GM18907 (cell line): Measurements from ENCODE around the gene STARD3NL.

Experiments used
- ATAC-seq: cut with Tn5 transposase; IDR thresholded peaks from one replicate; pipeline ENCODE4 v1.9.1; 2021; ENCODE audit warnings: mild to moderate bottlenecking, moderate library complexity; ENCODE audit not compliant: unreplicated experiment

STARD3NL gene

DNA sequence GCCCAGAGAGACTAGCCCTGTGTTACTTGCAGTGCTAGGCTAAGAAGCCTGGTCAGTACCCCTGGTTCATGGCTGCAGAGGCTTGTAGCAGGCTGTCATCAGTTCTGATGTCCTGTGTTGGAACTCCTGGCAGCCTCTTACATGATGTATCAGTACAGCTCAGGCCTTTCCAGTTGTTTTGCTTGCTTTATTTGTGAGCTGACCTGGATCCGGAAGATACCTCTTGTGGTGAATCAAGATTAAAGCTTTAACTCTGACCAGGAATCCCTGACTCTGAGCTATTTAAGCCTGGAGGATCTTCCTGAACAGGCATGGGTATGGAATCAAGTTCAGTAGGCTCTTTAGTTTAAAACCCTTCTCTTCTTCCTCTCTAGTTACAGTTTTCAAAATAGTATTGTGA is 4.4 kb downstream of the STARD3NL start:
- no peak for ATAC-seq

DNA sequence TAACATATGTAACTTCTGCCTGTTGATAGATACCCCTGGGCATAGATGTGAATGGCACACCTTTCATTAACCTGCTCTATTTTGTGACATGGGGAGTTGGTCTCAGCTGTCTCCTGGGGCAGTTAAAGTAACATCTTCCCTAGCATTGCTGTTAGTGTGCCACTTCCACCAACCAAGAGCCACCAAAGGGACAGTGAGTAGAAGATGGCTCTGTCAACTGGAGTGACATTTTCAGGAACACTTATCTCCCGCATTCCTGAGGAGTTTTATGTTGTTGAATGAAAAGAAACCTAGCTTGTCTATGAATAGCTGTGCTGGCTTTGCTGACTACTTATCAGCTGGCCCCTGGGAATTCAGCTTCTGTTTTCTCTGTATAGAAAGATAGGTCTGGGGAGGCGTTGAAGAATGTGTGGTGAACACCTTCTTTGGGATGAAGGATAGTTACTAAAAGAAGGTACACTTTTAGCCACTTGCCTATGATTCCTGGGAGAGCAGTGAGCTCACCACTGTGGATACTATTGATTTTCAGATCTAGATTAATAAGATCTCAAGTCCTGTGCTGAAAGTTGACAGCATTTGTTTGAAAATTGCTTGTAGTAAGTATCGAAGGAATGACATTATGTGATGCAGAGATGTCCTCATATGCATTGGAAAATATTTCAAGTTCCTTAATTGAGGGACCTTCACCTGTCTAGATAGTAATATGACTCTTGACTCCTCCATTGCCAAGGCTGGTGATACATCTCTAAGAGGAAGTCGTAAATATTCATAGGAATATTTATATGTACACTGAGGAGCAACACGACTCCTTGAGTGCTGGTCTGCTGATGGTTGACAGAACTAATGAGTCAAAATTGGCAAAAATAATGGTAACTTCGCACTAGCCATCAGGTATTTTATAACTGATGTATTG is 7.6 kb downstream of the STARD3NL start:
- ATAC-seq = no peak

DNA sequence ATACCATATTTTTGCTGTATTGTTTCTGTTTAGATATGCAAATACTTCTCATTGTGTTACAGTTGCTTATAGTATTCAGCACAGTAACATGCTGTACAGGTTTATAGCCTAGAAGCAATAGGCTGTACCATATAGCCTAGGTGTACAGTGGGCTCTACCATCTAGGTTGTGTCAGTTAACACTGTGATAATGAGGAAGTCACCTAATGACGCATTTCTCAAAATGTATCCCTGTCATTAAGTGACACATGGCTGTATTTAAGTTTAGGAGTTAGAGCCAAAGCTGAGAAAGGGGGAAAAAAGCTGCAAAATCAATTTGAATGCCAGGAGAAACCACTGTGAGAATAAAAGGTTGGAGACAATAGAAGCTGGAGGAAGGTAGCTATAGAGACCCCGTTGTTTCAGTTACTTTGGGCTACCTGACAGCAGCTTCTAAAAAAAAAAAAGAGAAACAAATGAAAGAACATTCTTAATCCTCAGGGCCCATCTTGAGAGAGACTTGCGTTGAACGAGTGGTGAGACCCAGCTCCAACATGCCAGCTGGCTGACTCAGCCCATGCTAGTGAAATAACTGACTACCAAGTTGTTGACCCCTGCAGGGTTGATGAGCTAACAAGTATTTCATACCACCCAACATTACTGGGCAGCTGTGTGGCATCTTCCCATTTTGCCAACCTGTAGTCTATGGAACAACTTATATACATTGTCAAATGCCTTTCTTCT is 8.7 kb downstream of the STARD3NL start:
- ATAC-seq = no peak

DNA sequence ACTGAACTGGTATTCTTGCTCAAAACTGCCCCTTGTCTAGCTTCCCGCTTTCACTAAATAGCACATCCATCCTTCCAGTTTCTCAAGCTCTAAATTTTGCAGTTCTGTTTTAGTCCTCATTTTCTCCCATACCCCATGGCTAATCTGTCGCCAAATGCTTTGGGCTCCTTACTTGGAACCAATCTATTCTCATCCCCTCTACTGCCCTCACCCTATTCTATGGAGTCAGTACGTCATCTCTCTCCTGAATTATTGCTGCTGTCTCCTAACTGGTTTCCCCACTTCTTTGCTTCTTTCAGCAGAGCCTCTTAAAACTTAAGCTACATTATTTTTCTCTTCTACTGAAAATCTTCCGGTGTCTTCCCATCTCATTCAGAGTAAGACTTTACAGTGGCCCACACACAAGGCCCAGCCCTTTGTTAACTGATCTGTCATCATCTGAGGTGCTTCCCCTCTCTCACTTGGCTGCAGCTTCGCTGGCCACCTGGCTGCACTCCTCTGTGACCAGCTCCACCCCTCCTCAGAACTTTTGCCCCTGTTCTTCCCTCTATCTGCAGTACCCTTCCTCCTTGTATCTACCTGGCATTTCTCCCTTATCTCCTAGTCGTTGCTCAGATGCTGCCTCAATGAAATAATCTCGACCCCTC is 9.9 kb downstream of the STARD3NL start:
- peak; percentile 95 for ATAC-seq

DNA sequence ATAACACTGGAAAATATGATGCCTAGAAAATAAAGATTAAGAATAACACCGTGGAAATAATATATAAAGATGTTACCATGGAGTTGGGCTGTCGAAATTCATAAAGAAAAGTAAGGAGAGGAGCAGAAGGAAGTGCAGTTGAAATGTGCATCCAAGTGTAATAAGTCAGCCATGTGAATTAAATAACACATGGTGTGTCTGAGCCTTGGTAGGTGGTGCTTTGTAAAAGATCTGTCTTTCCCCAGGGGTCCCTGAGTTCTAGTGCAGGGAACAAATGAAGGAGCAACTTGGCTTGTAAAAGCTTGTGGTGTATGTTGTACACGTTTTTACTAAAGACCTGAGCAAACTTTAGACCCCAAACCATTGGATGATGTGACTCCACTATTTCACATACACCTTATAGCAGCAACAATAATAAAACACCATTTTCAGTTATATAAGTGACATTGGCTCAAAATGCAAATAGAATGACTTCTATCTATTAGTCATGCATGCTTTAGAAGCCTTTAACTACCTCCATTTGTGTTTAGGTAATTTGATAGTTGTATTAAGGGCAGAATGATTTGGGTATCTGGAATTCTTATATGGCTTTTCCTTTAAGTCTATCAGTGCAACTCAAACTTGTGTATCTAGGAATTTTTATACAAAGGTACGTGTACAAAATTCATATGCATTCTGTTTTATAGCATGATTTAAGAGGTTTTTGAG is 11.3 kb downstream of the STARD3NL start:
- no peak for ATAC-seq

DNA sequence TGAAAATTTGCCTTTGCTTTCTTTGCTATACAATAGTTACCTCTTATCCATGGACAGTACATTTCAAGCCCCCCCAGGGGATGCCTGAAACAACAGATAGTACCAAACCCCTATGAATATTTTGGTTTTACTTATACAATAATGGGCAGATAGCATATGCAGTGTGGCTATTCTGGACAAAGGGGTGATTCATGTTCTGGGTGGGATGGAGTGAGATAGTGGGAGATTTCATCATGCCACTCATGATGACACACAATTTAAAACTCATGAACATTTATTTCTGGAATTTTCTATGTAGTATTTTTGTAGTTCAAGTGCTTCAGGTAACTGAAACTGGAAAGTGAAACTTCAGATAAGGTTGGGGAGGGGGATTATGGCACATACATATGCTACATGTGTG is 12.0 kb downstream of the STARD3NL start:
- ATAC-seq = no peak

DNA sequence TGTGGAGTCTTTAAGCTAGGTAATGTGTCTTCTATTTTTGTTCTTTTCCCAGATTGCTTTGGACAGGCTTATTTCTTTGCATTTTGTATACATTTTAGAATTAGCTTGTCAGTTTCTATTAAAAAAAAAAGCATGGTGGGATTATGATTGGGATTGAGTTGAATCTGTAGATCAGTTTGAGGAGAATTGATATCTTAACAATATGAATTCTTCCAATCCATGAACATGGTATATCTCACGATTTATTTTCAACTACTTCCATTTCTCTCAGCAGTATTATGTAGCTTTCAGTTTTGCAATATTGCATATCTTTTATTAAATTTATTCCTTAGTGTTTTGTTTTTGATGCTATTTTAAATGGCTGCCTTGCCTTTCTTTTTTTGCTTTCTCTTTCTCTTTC is 13.7 kb downstream of the STARD3NL start:
- ATAC-seq = no peak

DNA sequence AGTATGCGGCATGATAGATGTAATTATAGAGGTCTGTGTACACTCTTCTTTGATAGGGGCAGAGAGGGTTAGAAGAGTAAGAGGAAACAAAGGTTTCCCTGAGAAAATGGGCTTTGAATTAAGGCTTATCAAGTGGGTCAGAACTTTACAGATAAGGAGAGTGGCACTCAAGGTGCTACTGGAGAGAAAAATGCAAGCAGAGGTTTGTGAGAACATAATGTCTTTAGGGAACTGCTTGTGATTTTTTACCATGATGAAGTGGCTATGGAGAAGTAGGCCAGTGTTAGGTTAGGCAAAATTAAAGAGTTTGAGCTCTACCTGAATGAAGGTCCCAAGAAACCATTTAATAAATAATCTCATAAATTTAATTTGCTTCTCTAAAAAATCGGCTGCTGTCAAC is 14.3 kb downstream of the STARD3NL start:
- no peak for ATAC-seq

DNA sequence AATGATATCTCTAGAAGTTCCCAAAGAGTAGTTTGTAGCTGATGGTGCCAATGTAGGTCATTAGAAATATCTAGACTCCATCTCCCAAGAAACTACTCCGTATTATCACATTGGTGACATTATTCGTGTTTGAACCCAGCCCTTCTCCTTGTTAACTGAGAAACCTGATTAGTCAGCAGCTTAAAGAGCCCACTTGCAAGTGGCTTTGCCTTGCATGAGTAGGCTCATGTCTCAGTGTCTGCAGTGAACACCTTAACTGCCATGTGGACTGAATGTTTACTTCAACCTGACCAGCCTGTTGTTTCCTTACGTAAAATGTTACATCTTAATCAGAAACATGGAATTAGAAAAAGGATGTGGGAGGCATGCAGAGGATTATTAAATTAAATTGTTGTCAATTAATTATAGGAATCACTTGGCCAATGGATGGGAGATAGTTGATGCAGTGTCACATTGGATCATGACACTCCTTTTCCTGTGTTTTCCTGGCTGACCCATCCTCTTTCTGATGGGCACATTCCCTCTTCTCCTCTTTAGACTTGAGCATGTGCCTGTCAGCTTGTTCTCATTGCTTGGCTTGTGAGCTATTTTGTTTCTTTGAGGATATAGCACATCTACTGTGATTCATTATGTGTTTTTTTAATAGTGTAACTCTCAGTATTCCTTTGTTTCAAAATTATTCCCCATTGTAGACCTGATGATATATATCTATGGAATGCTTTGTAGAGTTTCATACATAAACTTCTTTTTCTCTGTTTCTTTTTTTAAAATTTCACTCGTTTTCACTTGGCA is 18.0 kb downstream of the STARD3NL start:
- no peak for ATAC-seq

DNA sequence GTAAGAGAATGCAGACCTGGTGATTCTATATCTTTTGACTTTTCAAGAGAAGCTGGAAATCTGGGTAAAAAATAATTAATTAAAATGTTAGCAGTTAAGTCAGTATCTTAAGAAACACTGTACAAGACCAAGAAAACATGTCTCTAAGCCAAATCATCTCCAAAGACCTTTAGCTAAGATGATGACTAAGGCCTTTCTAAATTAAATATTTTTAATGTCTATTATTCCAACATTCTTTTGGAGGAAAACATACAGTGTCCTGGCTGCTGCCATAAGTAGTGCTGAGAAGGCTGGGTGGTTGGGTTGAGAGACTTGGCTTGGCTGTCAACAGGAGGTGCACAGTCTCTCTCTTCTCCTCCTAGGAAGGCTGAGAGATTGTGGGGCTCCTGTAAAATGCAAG is 20.3 kb downstream of the STARD3NL start:
- no peak for ATAC-seq

DNA sequence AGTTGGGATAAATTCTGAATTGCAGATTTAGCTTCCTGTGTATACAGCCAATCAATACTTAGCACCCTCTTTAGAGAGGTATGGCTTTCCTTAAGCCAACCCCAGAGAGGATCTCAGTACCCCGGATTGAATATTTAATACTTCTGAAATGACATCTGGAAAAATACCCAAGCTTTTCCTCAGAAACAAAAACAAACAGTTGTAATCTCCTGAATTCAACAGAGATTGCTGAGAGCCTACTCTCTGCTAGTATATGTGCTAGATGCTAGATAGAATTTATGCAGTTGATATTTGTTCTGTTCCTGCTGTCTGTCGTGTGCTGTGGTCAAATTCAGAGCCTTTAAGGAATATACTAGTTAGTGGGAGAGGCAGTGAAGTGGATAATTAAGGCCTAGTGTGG is 21.1 kb downstream of the STARD3NL start:
- no peak for ATAC-seq

DNA sequence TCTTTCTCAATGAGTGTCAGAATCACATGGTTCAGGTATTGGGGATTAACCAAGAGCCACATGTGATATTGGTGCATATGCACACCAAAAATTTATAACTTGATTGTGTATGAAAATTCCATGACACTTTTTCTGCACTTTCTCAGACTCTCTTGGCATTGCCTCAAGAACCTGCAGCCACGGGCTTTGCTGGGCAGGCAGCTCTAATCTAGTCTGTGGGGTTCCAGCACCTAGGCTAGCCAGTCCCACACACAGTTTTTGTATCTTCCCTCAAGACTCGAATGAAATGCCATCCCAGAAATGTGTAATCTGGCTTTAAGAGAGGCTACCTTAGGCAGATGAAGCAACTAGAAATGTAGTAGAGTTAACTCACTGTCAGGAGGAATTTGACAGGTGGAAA is 21.7 kb downstream of the STARD3NL start:
- no peak for ATAC-seq

DNA sequence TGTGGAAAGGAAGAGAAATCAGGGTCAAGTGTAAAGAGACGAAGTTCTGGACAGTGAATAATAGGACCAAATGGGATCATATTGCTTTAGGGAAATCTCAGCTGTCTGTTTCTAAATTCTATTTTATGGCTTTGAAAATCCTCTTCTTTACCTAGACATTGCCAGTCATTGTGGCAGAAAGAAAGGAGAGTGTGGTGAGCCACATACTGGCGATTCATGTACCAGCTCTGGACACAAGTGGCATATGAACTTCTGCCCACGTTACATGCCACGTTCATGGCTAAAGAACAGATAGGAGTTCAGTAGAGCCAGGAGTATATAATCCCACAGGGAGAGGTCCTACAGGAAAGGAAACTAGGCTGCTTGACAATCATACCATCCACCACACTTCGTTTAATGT is 28.0 kb downstream of the STARD3NL start:
- no peak for ATAC-seq

DNA sequence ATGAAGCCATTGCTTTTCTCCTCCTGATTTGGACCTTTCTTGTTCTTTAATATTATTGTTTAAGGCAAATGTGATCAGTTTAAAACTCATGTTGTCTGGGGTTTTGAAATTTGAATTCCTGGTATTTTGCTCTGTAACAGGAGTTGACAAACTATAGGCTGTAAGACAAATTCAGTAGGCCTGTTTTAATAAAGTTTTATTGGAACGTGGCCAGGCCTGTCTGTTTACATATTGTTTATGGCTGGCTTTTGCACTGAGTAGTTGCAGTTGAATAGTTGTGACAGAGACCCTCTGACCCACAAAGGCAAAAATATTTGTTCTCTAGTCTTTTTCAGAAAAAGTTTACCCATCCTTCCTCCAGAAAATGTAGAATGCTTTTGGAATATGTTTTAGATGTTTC is 29.8 kb downstream of the STARD3NL start:
- no peak for ATAC-seq

DNA sequence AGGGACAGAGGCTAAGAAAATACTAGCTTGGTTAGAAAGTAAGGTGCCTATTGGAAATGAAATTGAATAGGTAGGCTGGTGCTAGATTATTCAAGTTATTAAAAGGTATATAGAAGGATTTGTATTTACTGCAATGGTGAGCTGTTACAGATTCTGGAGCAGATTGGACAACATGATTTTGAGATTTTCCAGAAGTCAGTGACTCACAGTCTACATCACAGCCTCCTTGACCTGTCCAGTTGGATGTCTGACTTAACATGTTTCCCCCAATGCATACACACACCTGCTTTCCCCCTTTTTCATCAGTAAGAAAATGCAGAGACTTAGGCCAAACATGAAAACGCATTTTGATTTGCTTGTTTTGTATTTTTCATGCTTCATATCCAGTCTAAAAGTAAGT is 33.4 kb downstream of the STARD3NL start:
- ATAC-seq = no peak

DNA sequence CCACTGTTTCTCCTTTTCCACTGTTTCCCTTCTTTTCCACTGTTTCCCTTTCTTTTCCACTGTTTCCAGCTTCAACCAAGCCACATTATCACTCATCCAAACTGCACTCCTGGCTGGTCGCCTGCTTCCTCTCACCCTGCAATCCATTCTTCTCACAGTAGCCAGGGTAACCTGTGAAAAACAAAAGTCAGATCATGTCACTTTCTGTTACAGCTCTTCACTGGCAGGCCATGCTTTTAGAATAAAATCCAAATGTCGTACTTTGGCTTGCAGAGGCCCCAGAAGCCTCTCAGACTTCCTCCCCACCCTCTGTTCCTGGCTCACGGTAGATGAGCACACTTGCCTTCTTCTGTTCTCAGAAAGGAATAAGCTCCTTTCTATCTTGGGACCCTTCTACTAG is 33.9 kb downstream of the STARD3NL start:
- no peak for ATAC-seq

DNA sequence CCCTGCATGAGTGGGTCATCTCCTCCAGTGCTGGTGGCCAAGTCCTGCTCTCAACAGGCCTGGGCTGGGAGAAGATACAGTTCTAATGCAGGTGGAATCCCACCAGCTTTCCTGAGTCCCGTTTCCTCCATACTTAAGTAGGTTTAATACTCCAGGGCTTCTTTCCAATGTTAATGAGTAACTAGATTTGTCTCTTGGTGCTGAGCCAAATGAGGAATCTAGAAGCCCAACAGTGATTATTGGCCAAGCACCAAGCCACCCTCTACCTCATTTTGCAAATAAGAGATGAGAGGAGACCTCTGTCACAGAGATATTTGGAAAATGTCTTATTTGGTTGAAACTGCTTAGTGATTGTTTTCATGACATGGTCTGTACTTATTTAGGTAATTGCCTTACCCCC is 37.1 kb downstream of the STARD3NL start:
- ATAC-seq = no peak

DNA sequence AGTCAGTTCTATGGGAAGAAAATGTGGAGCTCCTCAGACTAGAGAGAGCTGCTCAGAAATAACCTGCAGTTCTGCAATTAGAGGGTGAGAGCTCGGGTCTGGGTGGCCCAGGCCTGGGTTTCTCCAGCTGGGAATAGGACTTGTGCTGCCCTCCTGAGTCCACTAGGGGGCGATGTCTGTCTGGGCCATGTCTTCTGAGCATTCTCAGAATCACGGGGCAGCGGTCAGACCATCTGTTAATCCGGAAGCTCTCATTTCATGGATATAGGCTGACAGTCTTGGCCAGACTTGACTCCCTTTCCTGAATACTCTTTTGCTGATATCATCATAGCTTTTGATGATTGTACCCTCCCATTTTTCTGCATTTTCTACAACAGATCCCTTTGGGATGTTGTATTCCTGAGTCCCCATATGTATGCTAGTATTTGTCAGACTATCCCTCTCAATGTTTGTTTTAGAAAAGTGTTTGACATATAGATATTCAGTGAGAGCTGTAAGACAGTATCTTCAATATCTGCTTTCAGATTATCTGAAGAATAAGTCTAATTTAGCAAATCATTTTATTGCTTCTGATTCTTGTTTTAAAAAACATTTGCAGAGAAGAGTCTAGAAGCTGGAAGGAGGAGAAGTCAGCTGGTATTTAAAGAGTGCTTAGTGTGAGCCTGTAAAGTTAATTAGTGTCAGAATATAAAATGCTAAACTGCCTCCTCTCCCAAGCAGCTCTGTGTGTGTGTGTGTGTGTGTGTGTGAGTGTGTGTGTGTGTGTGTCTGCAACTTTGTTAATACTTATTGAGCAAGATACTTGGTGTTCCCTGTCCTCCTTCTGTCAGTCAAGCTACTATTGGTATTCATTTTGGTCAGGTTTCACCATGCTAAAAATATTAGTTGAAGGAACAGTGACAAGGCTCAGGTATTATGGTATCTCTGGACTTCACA is 38.0 kb downstream of the STARD3NL start:
- ATAC-seq = peak; percentile 83

DNA sequence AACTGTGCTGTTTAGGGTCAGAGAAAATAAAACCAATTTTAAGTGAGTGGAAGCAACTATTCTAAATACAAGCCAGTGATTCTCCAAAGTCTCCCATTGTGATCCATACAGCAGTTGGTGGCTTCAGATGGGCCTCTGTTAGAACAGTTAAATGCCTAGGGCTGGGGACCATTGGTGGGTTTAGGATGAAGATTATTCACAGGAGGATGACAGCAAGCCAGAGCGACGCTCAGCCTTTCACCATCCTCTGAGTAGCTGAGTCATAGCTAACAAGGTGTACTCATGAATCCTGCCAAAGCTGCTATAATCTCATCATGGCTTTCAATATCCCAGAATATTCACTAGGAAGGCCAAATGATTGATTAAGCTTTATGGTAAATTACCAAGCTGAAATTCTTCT is 39.6 kb downstream of the STARD3NL start:
- no peak for ATAC-seq
